Measurements from ENCODE around the gene KRI1. TPM values are rescaled to one million over a fixed set of nuclear protein-coding genes. Genes with fewer than 3 reads are reported as not detected.
A peak's percentile ranks its signal among the peaks of the same experiment; 100 is the strongest.
"Not testable (repeated sequence)": the region's sequence is repeated elsewhere in the genome, so short reads cannot be mapped to it uniquely, and the experiment has no call there.

KRI1 gene
- polyA plus RNA-seq, 1 donor: 22.1 TPM

DNA sequence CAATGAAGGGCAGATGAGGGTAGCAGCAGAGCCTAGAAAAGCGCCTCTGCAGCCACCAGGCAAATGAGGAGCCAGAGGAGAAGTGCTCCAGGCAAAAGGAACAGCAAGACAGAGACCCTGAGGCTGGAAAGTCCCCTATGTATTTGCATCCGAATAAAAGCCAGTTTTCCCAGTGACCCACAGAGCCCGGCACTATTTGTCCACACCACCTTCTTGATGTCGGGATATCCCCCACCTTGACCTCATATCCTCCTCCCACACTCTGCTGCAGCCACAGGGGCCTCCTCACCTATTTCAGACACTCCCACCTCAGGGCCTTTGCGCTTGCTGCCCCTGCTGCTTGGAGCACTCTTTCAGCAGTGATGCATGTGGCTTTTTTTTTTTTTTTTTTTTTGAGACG is 15.5 kb downstream of the KRI1 start:
- WGBS (ENCODE audit: insufficient coverage, low lambda C conversion rate): no CpG with 5 or more reads among the region's 6 CpGs
- Histone ChIP-seq H3K4me1 (ENCODE audit: control insufficient read depth, insufficient read depth, low read length) (peaks cover 7% of the 10 kb centered on the region), H3K4me3 (ENCODE audit: low read length) (no peak overlapping the region), H3K27ac (ENCODE audit: low read length) (no peak overlapping the region), H3K36me3 (ENCODE audit: control insufficient read depth, insufficient read depth, low read length) (peaks cover 79% of the 10 kb centered on the region), H3K9me3 (ENCODE audit: control insufficient read depth, low read depth, low read length) (peaks cover 5% of the 10 kb centered on the region), H3K27me3 (ENCODE audit: control insufficient read depth, insufficient read depth, low read length) (no peaks in the 10 kb centered on the region)
- DNase-seq: no peak

DNA sequence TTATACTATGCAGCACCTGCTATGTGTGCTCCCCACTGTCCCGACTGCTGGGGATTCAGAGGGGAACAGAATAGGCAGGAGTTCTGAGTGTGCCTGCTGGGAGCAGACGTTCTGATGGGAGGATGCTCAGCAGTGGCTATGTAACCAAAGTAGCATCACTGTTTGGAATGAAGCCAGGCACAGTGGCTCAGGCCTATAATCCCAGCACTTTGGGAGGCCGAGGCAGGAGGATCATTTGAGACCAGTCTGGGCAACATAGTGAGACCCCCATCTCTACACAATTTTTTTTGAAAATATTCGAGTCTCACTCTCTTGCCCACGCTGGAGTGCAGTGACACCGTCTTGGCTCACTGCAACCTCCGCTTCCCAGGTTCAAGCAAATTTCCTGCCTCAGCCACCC is 16.1 kb downstream of the KRI1 start:
- no peak for DNase-seq
- Histone ChIP-seq H3K9me3 (ENCODE audit: control insufficient read depth, low read depth, low read length) (peaks cover 5% of the 10 kb centered on the region), H3K4me3 (ENCODE audit: low read length) (no peak overlapping the region), H3K4me1 (ENCODE audit: control insufficient read depth, insufficient read depth, low read length) (peaks cover 9% of the 10 kb centered on the region), H3K27ac (ENCODE audit: low read length) (no peak overlapping the region), H3K27me3 (ENCODE audit: control insufficient read depth, insufficient read depth, low read length) (no peaks in the 10 kb centered on the region), H3K36me3 (ENCODE audit: control insufficient read depth, insufficient read depth, low read length) (peaks cover 74% of the 10 kb centered on the region)
- no CpG with 5 or more reads among the region's 7 CpGs for WGBS (ENCODE audit: insufficient coverage, low lambda C conversion rate)

DNA sequence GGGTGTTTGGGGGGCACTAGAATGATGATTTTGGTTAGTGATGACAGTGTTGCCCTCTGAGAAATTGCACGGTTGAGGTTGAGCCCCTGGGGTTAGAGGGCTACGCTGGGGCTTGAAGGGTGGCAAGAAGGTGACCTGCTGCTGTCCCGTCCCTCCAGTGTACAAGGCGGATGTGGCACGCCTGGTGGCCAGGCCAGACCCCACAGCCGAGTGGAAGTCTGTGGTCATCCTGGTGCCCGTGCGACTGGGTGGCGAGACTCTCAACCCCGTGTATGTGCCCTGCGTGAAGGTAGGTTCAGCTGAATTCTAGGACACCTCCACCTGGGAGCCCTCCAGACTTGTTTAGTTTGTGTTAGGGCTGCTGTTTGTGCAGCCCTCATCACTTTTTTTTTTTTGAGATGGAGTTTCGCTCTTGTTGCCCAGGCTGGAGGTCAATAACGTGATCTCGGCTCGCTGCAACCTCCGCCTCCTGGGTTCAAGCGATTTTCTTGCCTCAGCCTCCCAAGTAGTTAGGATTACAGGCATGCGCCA is 17.0 kb downstream of the KRI1 start:
- Histone ChIP-seq H3K27me3 (ENCODE audit: control insufficient read depth, insufficient read depth, low read length) (no peaks in the 10 kb centered on the region), H3K9me3 (ENCODE audit: control insufficient read depth, low read depth, low read length) (peaks cover 5% of the 10 kb centered on the region), H3K36me3 (ENCODE audit: control insufficient read depth, insufficient read depth, low read length) (peaks cover 64% of the 10 kb centered on the region), H3K4me3 (ENCODE audit: low read length) (no peak overlapping the region), H3K4me1 (ENCODE audit: control insufficient read depth, insufficient read depth, low read length) (peaks cover 13% of the 10 kb centered on the region), H3K27ac (ENCODE audit: low read length) (no peak overlapping the region)
- no CpG with 5 or more reads among the region's 18 CpGs for WGBS (ENCODE audit: insufficient coverage, low lambda C conversion rate)
- DNase-seq: no peak

DNA sequence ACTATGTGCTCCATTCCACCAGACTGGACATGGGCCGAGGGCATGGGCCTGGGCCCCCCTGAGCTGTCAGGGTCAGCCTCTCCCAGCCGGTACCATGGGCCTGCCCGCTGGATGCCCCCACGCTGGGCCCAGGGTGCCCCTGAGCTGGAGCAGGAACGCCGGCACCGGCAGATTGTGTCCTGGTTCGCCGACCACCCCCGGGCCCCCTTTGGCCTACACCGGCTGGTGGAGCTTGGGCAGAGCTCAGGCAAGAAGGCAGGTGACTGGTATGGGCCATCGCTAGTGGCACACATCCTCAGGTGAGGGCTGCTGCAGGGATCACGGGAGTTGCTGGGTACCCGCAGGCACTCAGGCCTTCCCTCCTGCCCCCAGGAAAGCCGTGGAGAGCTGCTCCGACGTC is 19.0 kb downstream of the KRI1 start:
- Histone ChIP-seq H3K36me3 (ENCODE audit: control insufficient read depth, insufficient read depth, low read length) (peaks cover 45% of the 10 kb centered on the region), H3K27ac (ENCODE audit: low read length) (no peak overlapping the region), H3K9me3 (ENCODE audit: control insufficient read depth, low read depth, low read length) (no peaks in the 10 kb centered on the region), H3K27me3 (ENCODE audit: control insufficient read depth, insufficient read depth, low read length) (no peaks in the 10 kb centered on the region), H3K4me1 (ENCODE audit: control insufficient read depth, insufficient read depth, low read length) (peaks cover 15% of the 10 kb centered on the region), H3K4me3 (ENCODE audit: low read length) (no peak overlapping the region)
- no CpG with 5 or more reads among the region's 17 CpGs for WGBS (ENCODE audit: insufficient coverage, low lambda C conversion rate)
- no peak for DNase-seq

DNA sequence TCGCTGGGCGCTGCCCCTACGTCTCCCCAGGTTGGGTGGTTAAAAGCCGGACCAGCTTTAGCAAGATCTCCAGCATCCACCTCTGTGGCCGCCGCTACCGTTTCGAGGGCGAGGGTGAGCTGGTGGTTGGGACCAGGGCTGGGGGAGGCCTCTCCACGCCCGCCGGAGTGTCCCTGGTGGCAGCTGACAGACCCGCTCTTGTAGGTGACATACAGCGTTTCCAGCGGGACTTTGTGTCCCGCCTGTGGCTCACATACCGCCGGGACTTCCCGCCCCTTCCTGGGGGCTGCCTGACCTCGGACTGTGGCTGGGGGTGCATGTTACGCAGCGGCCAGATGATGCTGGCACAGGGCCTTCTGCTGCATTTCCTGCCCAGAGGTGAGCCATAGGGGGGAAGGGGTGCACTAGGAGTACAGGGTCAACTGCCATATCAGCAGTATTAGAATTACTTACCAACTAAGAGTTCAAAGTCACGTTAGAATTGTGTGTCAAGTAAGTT is 21.0 kb downstream of the KRI1 start:
- Histone ChIP-seq H3K36me3 (ENCODE audit: control insufficient read depth, insufficient read depth, low read length) (peaks cover 29% of the 10 kb centered on the region), H3K27me3 (ENCODE audit: control insufficient read depth, insufficient read depth, low read length) (no peaks in the 10 kb centered on the region), H3K27ac (ENCODE audit: low read length) (peak overlapping the region; percentile 63), H3K4me1 (ENCODE audit: control insufficient read depth, insufficient read depth, low read length) (peaks cover 13% of the 10 kb centered on the region), H3K9me3 (ENCODE audit: control insufficient read depth, low read depth, low read length) (no peaks in the 10 kb centered on the region), H3K4me3 (ENCODE audit: low read length) (peak overlapping the region; percentile 91)
- 40% methylated on average over 1 of the region's 23 CpGs for WGBS (ENCODE audit: insufficient coverage, low lambda C conversion rate)
- DNase-seq: peak in 1 of 2 donors; percentile 69

DNA sequence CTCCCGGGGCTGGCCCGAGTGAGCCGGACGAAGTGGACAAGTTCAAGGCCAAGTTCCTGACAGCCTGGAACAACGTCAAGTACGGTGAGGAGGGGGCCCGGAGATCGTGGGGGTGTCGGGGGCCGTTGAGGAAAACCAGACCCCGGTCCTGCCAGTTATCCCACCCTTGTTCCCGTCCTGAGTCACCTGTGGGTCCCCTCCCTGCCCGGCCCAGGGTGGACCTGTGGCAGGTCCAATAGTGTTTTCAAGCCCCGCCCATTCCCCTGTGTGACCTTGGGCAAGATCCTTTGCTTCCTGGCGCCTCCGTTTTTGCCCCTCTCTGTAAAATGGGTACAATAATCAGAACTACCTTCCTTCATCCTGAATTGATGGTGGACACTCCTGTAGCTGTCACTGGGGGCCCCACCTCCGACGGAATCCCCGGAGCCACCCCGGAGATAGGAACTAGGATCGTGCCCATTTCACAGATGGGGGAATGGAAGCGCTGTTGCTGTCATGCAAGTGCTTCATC is 21.5 kb downstream of the KRI1 start:
- WGBS (ENCODE audit: insufficient coverage, low lambda C conversion rate): no CpG with 5 or more reads among the region's 22 CpGs
- Histone ChIP-seq H3K27me3 (ENCODE audit: control insufficient read depth, insufficient read depth, low read length) (no peaks in the 10 kb centered on the region), H3K36me3 (ENCODE audit: control insufficient read depth, insufficient read depth, low read length) (peaks cover 26% of the 10 kb centered on the region), H3K4me3 (ENCODE audit: low read length) (peak overlapping the region; percentile 91), H3K4me1 (ENCODE audit: control insufficient read depth, insufficient read depth, low read length) (peaks cover 13% of the 10 kb centered on the region), H3K27ac (ENCODE audit: low read length) (peak overlapping the region; percentile 63), H3K9me3 (ENCODE audit: control insufficient read depth, low read depth, low read length) (no peaks in the 10 kb centered on the region)
- DNase-seq: peak in 1 of 2 donors; percentile 67

DNA sequence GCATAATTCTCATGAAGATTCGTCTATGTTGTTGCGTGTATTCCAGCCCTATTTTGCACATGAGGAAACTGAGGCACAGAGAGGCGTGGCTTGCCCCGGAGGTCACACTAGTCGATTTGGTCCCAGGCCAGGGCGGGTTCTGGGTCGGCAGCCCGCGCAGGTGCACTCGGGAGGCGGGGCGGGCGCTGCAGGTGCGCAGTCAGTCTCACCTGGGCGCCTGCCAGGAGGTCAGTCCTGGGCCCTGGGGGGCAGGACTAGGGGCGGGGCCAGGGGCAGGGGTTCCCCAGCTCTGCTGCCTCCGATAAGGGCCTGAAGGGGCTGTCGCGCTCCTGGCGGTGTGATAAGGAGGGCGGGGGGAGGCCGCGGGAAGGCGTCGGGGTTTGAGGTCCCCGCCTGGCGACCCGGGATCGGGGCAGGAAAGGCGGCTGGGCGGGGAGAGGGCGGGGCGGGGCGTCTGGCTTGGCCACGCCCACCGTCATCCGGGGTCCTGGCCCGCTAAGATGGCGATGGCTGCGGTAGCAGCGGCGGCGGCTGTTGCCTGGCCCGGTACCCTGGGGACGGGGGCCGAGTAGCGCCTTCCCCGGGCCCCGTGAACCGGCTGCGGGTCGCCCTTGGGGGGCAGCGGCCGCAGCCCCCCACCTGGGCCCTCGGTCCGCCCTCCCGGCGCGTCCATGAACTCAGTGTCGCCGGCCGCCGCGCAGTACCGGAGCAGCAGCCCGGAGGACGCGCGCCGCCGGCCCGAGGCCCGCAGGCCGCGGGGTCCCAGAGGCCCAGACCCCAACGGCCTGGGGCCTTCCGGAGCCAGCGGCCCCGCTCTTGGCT is 22.2 kb downstream of the KRI1 start, which contains the start of gene ATG4D:
Gene ATG4D (plus strand): TSS at position 485 of the 822 bp plus-strand sequence. CDS start 187 bp downstream, at position 672.
- H3K4me1 ChIP-seq (ENCODE audit: control insufficient read depth, insufficient read depth, low read length): peaks cover 13% of the 10 kb centered on the region
- WGBS (ENCODE audit: insufficient coverage, low lambda C conversion rate): no CpG with 5 or more reads among the region's 79 CpGs
- DNase-seq: peak; percentile 92 to 96

DNA sequence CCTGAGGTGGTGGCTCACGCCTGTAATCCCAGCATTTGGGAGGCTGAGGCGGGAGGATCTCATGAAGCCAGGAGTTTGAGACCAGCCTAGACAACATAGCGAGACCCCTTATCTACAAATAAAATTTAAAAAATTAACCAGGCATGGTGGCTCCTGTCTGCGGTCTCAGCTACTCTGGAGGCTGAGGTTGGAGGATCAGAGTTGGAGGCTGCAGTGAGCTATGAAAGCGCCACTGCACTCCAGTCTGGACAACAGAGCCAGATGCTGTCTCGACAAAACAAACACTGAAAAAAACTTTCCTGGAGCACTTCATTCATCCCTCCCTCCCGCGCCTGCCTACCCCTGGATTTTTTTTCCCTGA is 22.8 kb downstream of the KRI1 start:
- Histone ChIP-seq H3K4me3 (ENCODE audit: low read length) (peak overlapping the region; percentile 91), H3K36me3 (ENCODE audit: control insufficient read depth, insufficient read depth, low read length) (peaks cover 14% of the 10 kb centered on the region), H3K27ac (ENCODE audit: low read length) (no peak overlapping the region), H3K9me3 (ENCODE audit: control insufficient read depth, low read depth, low read length) (no peaks in the 10 kb centered on the region), H3K4me1 (ENCODE audit: control insufficient read depth, insufficient read depth, low read length) (peaks cover 13% of the 10 kb centered on the region), H3K27me3 (ENCODE audit: control insufficient read depth, insufficient read depth, low read length) (peaks cover under 1% of the 10 kb centered on the region)
- no CpG with 5 or more reads among the region's 8 CpGs for WGBS (ENCODE audit: insufficient coverage, low lambda C conversion rate)
- no peak for DNase-seq

More for the DNA sequence above, 22.2 kb downstream of the KRI1 start, which contains the start of gene ATG4D:
- Histone ChIP-seq H3K9me3 (ENCODE audit: control insufficient read depth, low read depth, low read length) (no peaks in the 10 kb centered on the region), H3K27me3 (ENCODE audit: control insufficient read depth, insufficient read depth, low read length) (no peaks in the 10 kb centered on the region), H3K27ac (ENCODE audit: low read length) (peak within 1 kb of the TSS; percentile 63), H3K36me3 (ENCODE audit: control insufficient read depth, insufficient read depth, low read length) (peaks cover 20% of the 10 kb centered on the region), H3K4me3 (ENCODE audit: low read length) (peak within 1 kb of the TSS; percentile 91)

DNA sequence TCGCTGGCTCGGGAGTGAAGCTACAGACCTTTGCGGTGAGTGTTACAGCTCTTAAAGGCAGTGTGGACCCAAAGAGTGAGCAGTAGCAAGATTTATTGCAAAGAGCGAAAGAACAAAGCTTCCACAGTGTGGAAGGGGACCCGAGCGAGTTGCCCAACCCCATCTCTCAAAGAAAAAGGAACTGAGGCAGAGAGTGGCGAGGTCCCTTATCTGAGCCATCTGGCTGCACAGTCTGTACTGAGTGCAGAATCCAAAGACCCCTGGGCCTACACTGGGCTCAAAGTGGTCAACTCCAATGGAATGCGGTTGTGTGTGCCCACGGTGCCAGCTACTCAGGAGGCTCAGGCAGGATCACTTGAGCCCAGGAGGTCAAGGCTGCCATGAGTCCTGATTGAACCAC is 26.8 kb downstream of the KRI1 start:
- WGBS (ENCODE audit: insufficient coverage, low lambda C conversion rate): no CpG with 5 or more reads among the region's 9 CpGs
- H3K4me1 ChIP-seq (ENCODE audit: control insufficient read depth, insufficient read depth, low read length); H3K27ac ChIP-seq (ENCODE audit: low read length); DNase-seq; H3K9me3 ChIP-seq (ENCODE audit: control insufficient read depth, low read depth, low read length); H3K27me3 ChIP-seq (ENCODE audit: control insufficient read depth, insufficient read depth, low read length); H3K4me3 ChIP-seq (ENCODE audit: low read length); H3K36me3 ChIP-seq (ENCODE audit: control insufficient read depth, insufficient read depth, low read length): not testable (repeated sequence)

DNA sequence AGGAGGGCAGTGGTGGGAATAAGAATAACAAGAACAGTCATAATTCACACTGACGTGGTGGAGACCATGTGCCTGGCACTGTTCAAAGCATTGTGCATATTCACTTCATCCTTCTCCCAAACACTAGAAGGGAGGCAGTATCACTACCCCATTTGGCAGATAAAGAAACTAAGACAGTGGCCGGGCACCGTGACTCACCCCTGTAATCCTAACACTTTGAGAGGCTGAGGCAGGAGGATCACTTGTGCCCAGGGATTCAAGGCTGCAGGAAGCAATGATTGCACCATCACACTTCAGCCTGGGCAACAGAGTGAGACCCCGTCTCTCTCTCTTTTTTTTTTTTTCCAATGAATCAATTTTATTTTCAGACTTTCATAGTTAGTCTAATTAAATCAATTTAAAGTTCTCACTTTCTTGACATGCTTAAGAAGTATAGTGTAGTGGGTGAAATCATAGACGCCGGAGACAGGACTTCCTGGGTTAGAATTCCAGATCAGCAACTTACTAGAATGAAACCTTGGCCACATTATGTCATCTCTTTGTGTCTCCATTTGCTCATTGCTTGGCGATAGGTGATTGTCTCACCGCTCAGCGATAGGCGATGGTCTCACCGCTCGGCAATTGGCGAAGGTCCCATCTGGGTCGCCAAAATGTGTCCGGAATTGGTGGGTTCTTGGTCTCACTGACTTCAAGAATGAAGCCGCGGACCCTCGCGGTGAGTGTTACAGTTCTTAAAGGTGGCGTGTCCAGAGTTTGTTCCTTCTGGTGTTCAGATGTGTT is 27.4 kb downstream of the KRI1 start:
- no peaks in the 10 kb centered on the region for H3K9me3 ChIP-seq (ENCODE audit: control insufficient read depth, low read depth, low read length)
- H3K27me3 ChIP-seq (ENCODE audit: control insufficient read depth, insufficient read depth, low read length): peaks cover 8% of the 10 kb centered on the region
- H3K27ac ChIP-seq (ENCODE audit: low read length): no peak overlapping the region
- peaks cover 3% of the 10 kb centered on the region for H3K4me1 ChIP-seq (ENCODE audit: control insufficient read depth, insufficient read depth, low read length)
- 96% methylated on average over 5 of the region's 20 CpGs for WGBS (ENCODE audit: insufficient coverage, low lambda C conversion rate)
- no peak for DNase-seq
- H3K36me3 ChIP-seq (ENCODE audit: control insufficient read depth, insufficient read depth, low read length): no peaks in the 10 kb centered on the region
- no peak overlapping the region for H3K4me3 ChIP-seq (ENCODE audit: low read length)
